ENCODE measurements around the gene ENTPD8.

Gene ENTPD8

DNA sequence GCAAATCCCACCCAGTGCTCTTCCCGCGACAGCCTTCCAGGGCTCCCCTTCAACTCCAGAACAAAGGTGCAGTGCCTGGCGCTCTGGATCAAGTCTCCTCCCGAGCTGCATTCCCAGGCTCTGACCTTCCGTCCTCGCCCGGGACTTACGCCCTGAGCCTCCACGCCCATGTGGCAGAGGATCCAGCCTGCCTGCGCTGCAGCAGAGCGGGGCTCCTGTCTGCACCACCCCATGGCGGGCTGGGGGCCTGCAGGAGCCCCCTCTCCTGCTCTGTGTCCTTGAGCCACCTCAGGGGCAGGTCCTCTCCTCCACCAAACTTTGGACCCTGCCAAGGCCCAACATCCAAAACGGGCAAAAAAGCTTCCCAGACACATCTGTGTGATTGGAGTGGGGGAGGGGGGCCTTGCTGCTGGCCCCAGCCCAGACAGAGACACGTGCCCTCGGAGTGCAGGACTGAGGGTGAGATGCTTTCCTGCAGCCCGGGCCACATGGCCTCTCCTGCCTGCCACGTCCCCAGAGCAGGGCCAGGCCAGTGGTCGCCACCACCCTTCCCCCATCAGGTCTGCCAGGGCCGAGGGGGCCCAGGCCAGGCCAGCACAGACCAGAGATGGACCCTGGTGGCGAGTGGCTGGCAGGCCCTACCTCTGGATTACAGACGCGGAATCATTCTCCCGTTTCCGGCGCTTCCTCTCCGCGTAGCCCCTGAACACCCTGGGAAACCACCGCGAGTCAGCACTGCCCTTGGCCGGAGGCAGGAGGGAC lies 13.6 kb upstream of the ENTPD8 start:
- no peak overlapping the region for H2AFZ ChIP-seq (ENCODE audit: low read depth)
- H3K9ac ChIP-seq, result no peak overlapping the region
- TF ChIP-seq, protein P1, sequence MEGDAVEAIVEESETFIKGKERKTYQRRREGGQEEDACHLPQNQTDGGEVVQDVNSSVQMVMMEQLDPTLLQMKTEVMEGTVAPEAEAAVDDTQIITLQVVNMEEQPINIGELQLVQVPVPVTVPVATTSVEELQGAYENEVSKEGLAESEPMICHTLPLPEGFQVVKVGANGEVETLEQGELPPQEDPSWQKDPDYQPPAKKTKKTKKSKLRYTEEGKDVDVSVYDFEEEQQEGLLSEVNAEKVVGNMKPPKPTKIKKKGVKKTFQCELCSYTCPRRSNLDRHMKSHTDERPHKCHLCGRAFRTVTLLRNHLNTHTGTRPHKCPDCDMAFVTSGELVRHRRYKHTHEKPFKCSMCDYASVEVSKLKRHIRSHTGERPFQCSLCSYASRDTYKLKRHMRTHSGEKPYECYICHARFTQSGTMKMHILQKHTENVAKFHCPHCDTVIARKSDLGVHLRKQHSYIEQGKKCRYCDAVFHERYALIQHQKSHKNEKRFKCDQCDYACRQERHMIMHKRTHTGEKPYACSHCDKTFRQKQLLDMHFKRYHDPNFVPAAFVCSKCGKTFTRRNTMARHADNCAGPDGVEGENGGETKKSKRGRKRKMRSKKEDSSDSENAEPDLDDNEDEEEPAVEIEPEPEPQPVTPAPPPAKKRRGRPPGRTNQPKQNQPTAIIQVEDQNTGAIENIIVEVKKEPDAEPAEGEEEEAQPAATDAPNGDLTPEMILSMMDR (conservative IDR thresholded peaks at IDR 0.05; ENCODE audit: low read depth, low read length), result no peak
- no peaks in the 10 kb centered on the region for H4K20me1 ChIP-seq (ENCODE audit: insufficient read depth)
- no peaks in the 10 kb centered on the region for H3K27me3 ChIP-seq (ENCODE audit: insufficient read depth, low read depth)
- no peak overlapping the region for H3K4me3 ChIP-seq (IDR thresholded peaks at IDR 0.05; ENCODE audit: insufficient read depth, low read depth, low read length)
- H3K79me2 ChIP-seq (ENCODE audit: insufficient read depth, low read depth), result no peaks in the 10 kb centered on the region
- no peaks in the 10 kb centered on the region for H3K36me3 ChIP-seq (ENCODE audit: insufficient read depth)
- peaks cover 5% of the 10 kb centered on the region for H3K4me1 ChIP-seq (ENCODE audit: low read depth, poor library complexity, severe bottlenecking)
- H3K4me2 ChIP-seq, result no peak overlapping the region
- H3K27ac ChIP-seq, result no peak overlapping the region

DNA sequence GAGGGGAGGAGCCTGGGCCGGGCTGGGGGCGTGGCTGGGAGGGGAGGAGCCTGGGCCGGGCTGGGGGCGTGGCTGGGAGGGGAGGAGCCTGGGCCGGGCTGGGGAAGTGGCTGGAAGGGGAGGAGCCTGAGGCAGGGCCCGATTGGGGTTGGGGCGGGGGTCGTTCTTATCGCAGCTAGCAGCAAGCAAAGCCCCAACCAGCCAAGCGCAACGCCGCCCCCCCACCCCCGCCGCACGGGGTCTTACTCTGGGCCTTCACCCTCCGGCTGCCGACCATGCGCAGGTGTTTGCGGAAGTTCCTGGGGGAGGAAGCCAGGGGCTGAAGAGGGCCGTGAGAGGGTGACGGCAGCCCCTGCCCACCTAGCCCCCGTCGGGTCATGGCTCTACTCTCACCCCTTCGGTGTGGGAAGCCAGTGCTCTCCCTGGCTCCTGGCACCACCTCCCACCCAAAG lies 13.0 kb upstream of the ENTPD8 start:
- Histone ChIP-seq H2AFZ (ENCODE audit: low read depth) (no peak overlapping the region), H3K4me1 (ENCODE audit: low read depth, poor library complexity, severe bottlenecking) (no peaks in the 10 kb centered on the region), H4K20me1 (ENCODE audit: insufficient read depth) (no peaks in the 10 kb centered on the region), H3K36me3 (ENCODE audit: insufficient read depth) (no peaks in the 10 kb centered on the region), H3K27me3 (ENCODE audit: insufficient read depth, low read depth) (no peaks in the 10 kb centered on the region), H3K9ac (no peak overlapping the region), H3K4me3 (IDR thresholded peaks at IDR 0.05; ENCODE audit: insufficient read depth, low read depth, low read length) (no peak overlapping the region), H3K79me2 (ENCODE audit: insufficient read depth, low read depth) (no peaks in the 10 kb centered on the region), H3K27ac (no peak overlapping the region), H3K4me2 (no peak overlapping the region)
- TF ChIP-seq, protein P1 (conservative IDR thresholded peaks at IDR 0.05; ENCODE audit: low read depth, low read length), result no peak

DNA sequence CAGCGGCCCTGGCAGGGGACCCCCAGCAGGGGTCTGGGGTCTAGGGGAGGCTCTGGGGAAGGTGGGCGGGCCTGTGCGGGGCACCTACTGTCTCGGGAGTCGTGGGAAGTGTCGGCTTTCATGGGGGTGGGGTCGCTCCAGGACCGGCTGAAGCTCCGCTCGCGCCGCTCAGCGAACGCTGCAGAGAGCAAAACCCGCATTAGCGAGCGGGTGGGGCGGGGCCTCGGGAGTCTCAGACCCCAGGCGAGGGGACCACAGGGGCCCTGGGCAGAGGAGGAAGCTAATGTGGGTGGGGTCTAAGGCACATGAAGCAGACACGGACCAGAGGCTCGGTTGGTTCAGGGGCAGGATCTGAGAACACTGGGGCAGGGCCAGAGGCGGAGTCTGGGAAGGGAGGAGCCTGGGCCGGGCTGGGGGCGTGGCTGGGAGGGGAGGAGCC lies 12.5 kb upstream of the ENTPD8 start:
- TF ChIP-seq, protein P1 (conservative IDR thresholded peaks at IDR 0.05; ENCODE audit: low read depth, low read length), result no peak
- H3K36me3 ChIP-seq (ENCODE audit: insufficient read depth), result no peaks in the 10 kb centered on the region
- no peaks in the 10 kb centered on the region for H3K4me1 ChIP-seq (ENCODE audit: low read depth, poor library complexity, severe bottlenecking)
- no peak overlapping the region for H3K4me3 ChIP-seq (IDR thresholded peaks at IDR 0.05; ENCODE audit: insufficient read depth, low read depth, low read length)
- no peaks in the 10 kb centered on the region for H4K20me1 ChIP-seq (ENCODE audit: insufficient read depth)
- H2AFZ ChIP-seq (ENCODE audit: low read depth), result no peak overlapping the region
- H3K27ac ChIP-seq, result no peak overlapping the region
- no peak overlapping the region for H3K4me2 ChIP-seq
- no peaks in the 10 kb centered on the region for H3K27me3 ChIP-seq (ENCODE audit: insufficient read depth, low read depth)
- no peaks in the 10 kb centered on the region for H3K79me2 ChIP-seq (ENCODE audit: insufficient read depth, low read depth)
- no peak overlapping the region for H3K9ac ChIP-seq

DNA sequence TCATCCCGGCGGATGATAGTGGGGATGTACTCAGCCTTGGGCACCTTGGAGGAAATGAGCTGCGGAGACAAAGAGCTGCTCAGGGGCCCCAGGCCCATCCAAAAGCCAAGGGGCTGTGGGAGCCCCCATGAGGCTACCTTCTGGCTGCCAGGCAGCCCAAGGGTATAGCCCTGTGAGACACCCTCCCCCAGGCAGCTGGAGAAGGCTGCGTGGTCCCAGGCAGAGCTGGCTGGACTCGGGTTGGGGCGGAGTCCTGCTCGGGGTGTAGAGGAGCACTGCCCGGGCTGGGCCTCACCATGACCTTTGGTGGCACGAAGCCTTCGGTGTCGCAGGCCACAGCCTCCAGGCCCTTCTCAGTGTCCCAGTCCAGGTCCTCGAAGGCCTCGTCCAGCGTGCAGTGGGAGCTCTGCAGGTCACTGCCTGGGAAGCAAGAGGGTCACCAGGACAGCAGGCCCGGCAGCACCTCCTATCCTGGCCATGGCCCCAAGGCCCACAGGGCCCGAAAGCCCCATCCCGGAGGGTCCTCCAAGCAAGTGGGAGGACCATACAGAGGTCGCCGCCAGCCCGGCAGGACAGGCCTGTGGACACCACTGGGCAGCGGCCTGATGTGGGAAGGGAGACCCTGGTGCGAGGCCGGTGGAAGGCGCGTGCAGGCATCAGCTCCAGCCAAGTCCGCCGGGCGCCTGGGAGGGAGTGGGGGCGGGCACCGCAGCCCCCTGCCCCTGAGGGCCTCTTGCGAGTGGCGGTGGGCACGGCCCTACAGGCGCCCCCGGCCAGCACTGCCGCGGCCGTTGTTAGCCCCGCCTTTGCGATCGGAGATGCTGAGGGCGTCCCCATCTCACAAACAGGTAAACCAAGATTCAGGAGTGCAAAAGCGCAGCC lies 11.8 kb upstream of the ENTPD8 start:
- no peaks in the 10 kb centered on the region for H3K36me3 ChIP-seq (ENCODE audit: insufficient read depth)
- no peaks in the 10 kb centered on the region for H3K79me2 ChIP-seq (ENCODE audit: insufficient read depth, low read depth)
- no peaks in the 10 kb centered on the region for H4K20me1 ChIP-seq (ENCODE audit: insufficient read depth)
- no peaks in the 10 kb centered on the region for H3K4me1 ChIP-seq (ENCODE audit: low read depth, poor library complexity, severe bottlenecking)
- H3K4me2 ChIP-seq, result no peak overlapping the region
- no peak overlapping the region for H3K9ac ChIP-seq
- no peaks in the 10 kb centered on the region for H3K27me3 ChIP-seq (ENCODE audit: insufficient read depth, low read depth)
- H3K4me3 ChIP-seq (IDR thresholded peaks at IDR 0.05; ENCODE audit: insufficient read depth, low read depth, low read length), result no peak overlapping the region
- H2AFZ ChIP-seq (ENCODE audit: low read depth), result no peak overlapping the region
- no peak overlapping the region for H3K27ac ChIP-seq
- TF ChIP-seq, protein P1 (conservative IDR thresholded peaks at IDR 0.05; ENCODE audit: low read depth, low read length), result no peak
